H9 (cell line): ENCODE results near the gene NDUFB2. TPM values are rescaled to one million over a fixed set of nuclear protein-coding genes. Genes with fewer than 3 reads are reported as not detected.

Source experiments
- DNase-seq: peaks from one replicate; pipeline ENCODE4 v3.0.0-alpha.2; 2017
- H2AFZ ChIP-seq: one replicate; pipeline ENCODE4 v1.6.1; 2013; ENCODE audit warnings: mild to moderate bottlenecking, low read length, control low read depth, moderate library complexity
- H2AK5ac ChIP-seq: 2 replicates; pipeline ENCODE4 v1.6.1; 2013; ENCODE audit warnings: low read length, control low read depth, mixed read lengths; ENCODE audit not compliant: insufficient read length
- H2BK120ac ChIP-seq: one replicate; pipeline ENCODE4 v1.6.1; 2013; ENCODE audit warnings: low read depth, mild to moderate bottlenecking, low read length, control low read depth, inconsistent platforms; ENCODE audit not compliant: poor library complexity, severe bottlenecking
- H2BK12ac ChIP-seq: 2 replicates; pipeline ENCODE4 v1.6.1; 2013; ENCODE audit warnings: low read length, control low read depth, mixed read lengths, low read depth; ENCODE audit not compliant: insufficient read length
- H2BK15ac ChIP-seq: 2 replicates; pipeline ENCODE4 v1.6.1; 2013; ENCODE audit warnings: low read depth, low read length, control low read depth
- H2BK20ac ChIP-seq: one replicate; pipeline ENCODE4 v1.6.1; 2013; ENCODE audit warnings: low read depth, mild to moderate bottlenecking, low read length, control low read depth, inconsistent platforms; ENCODE audit not compliant: poor library complexity, severe bottlenecking
- H2BK5ac ChIP-seq: 2 replicates; pipeline ENCODE4 v1.6.1; 2013; ENCODE audit warnings: low read length, control low read depth, mixed read lengths; ENCODE audit not compliant: insufficient read length
- H3K14ac ChIP-seq: 2 replicates; pipeline ENCODE4 v1.6.1; 2013; ENCODE audit warnings: low read length, control low read depth; ENCODE audit not compliant: insufficient read depth
- H3K18ac ChIP-seq: 2 replicates; pipeline ENCODE4 v1.6.1; 2013; ENCODE audit warnings: low read depth, mild to moderate bottlenecking, mixed read lengths, low read length, control low read depth; ENCODE audit not compliant: insufficient read length
- H3K23ac ChIP-seq: 2 replicates; pipeline ENCODE4 v1.6.1; 2013; ENCODE audit warnings: low read length, control low read depth, mixed read lengths, low read depth; ENCODE audit not compliant: insufficient read length
- H3K23me2 ChIP-seq: 2 replicates; pipeline ENCODE4 v1.6.1; 2013; ENCODE audit warnings: low read depth, mild to moderate bottlenecking, mixed read lengths, low read length, control low read depth; ENCODE audit not compliant: insufficient read length, poor library complexity, severe bottlenecking
- H3K27ac ChIP-seq: 2 replicates; pipeline ENCODE4 v1.5.1; 2013; ENCODE audit warnings: low read length, control low read depth, mixed read lengths, low read depth; ENCODE audit not compliant: insufficient read length
- H3K27me3 ChIP-seq: 2 replicates; pipeline ENCODE4 v1.6.1; 2013; ENCODE audit warnings: low read length, control low read depth, inconsistent platforms; ENCODE audit not compliant: insufficient read depth
- H3K4ac ChIP-seq: 2 replicates; pipeline ENCODE4 v1.6.1; 2013; ENCODE audit warnings: low read depth, mild to moderate bottlenecking, control low read depth, inconsistent platforms, low read length, moderate library complexity
- H3K4me1 ChIP-seq: 2 replicates; pipeline ENCODE4 v1.6.1; 2013; ENCODE audit warnings: low read length, control low read depth, inconsistent platforms; ENCODE audit not compliant: insufficient read depth
- H3K4me2 ChIP-seq: 2 replicates; pipeline ENCODE4 v1.6.1; 2013; ENCODE audit warnings: low read length, control low read depth, mixed read lengths; ENCODE audit not compliant: insufficient read length, insufficient read depth
- H3K56ac ChIP-seq: 2 replicates; pipeline ENCODE4 v1.6.1; 2013; ENCODE audit warnings: low read depth, mild to moderate bottlenecking, mixed read lengths, low read length, control low read depth; ENCODE audit not compliant: insufficient read length
- H3K79me1 ChIP-seq: 2 replicates; pipeline ENCODE4 v1.6.1; 2013; ENCODE audit warnings: low read depth, mild to moderate bottlenecking, moderate library complexity, low read length, control low read depth, inconsistent platforms; ENCODE audit not compliant: insufficient read depth, poor library complexity, severe bottlenecking
- H3K79me2 ChIP-seq: 2 replicates; pipeline ENCODE4 v1.6.1; 2013; ENCODE audit warnings: low read length, control low read depth, inconsistent platforms; ENCODE audit not compliant: insufficient read depth
- H3K9ac ChIP-seq: 2 replicates; pipeline ENCODE4 v1.6.1; 2013; ENCODE audit warnings: low read length, control low read depth, mixed read lengths; ENCODE audit not compliant: insufficient read length; ENCODE audit errors: extremely low read depth
- H3K9me3 ChIP-seq: one replicate; pipeline ENCODE4 v1.6.1; 2013; ENCODE audit warnings: low read depth, low read length, inconsistent platforms; ENCODE audit not compliant: control insufficient read depth
- H3T11ph ChIP-seq: one replicate; pipeline ENCODE4 v1.6.1; 2013; ENCODE audit warnings: mild to moderate bottlenecking, low read length, control low read depth, inconsistent platforms
- H4K20me1 ChIP-seq: one replicate; pipeline ENCODE4 v1.6.1; 2013; ENCODE audit not compliant: control insufficient read depth, insufficient read length, insufficient read depth
- H4K5ac ChIP-seq: 2 replicates; pipeline ENCODE4 v1.6.1; 2013; ENCODE audit warnings: low read depth, mild to moderate bottlenecking, mixed read lengths, low read length, control low read depth; ENCODE audit not compliant: insufficient read length
- H4K8ac ChIP-seq: replicated peaks from 2 replicates; pipeline ENCODE4 v1.6.1; 2013; ENCODE audit warnings: low read length, control low read depth, mixed read lengths, low read depth; ENCODE audit not compliant: insufficient read length
- H4K91ac ChIP-seq: 2 replicates; pipeline ENCODE4 v1.6.1; 2013; ENCODE audit warnings: low read depth, mild to moderate bottlenecking, moderate library complexity, mixed read lengths, low read length, control low read depth; ENCODE audit not compliant: insufficient read length
- H3K27ac Mint-ChIP-seq, 3 experiments: 2 replicates in 2 of 3; 3 replicates in 1 of 3; pipeline ENCODE4 v1.8.0; 2020 to 2021; ENCODE audit warnings: mixed read lengths in 3 of 3, mild to moderate bottlenecking in 1 of 3, moderate library complexity in 1 of 3
- H3K27me3 Mint-ChIP-seq: 2 replicates; pipeline ENCODE4 v1.8.0; 2021; ENCODE audit warnings: low read depth, mild to moderate bottlenecking, moderate library complexity, mixed read lengths
- H3K36me3 Mint-ChIP-seq, 3 experiments: 2 replicates in 2 of 3; 3 replicates in 1 of 3; pipeline ENCODE4 v1.8.0; 2020 to 2021; ENCODE audit warnings: low read depth in 3 of 3, mixed read lengths in 3 of 3; ENCODE audit not compliant: insufficient read depth in 1 of 3
- H3K4me1 Mint-ChIP-seq, 2 experiments: 2 replicates each; pipeline ENCODE4 v1.8.0; 2020; ENCODE audit warnings: mixed read lengths in 2 of 2
- H3K4me3 Mint-ChIP-seq, 2 experiments: 2 replicates in 1 of 2; 3 replicates in 1 of 2; pipeline ENCODE4 v1.8.0; 2020 to 2021; ENCODE audit warnings: mild to moderate bottlenecking in 2 of 2, mixed read lengths in 2 of 2, moderate library complexity in 1 of 2
- H3K9me3 Mint-ChIP-seq, 2 experiments: 2 replicates in 1 of 2; 3 replicates in 1 of 2; pipeline ENCODE4 v1.8.0; 2020; ENCODE audit warnings: mild to moderate bottlenecking in 2 of 2, mixed read lengths in 2 of 2, moderate library complexity in 1 of 2
- WGBS: extraction: QIAGEN DNeasy Blood & Tissue Kit; methylation state at CpG from one replicate; pipeline ENCODE4 v1.1.7; 2013; ENCODE audit warnings: missing lambda C conversion rate, low lambda C conversion rate, mixed read lengths; ENCODE audit not compliant: insufficient read length; ENCODE audit errors: extremely low coverage; 5-methylcytosine and 5-hydroxymethylcytosine counted together
- total RNA-seq: library from RNA; stranded (reverse); gene quantifications from 2 replicates; pipeline ENCODE4 v1.2.1, GENCODE V29; 2021
- TF ChIP-seq, protein P1 (sequence below): fragments of 200-600 bp; sonication (generic); conservative IDR thresholded peaks from 3 replicates; pipeline ENCODE4 v1.8.0; 2021; ENCODE audit warnings: antibody characterized with exemption, mild to moderate bottlenecking

Gene NDUFB2
- total RNA-seq, 1 experiment from 2014 or later = 177 TPM

DNA sequence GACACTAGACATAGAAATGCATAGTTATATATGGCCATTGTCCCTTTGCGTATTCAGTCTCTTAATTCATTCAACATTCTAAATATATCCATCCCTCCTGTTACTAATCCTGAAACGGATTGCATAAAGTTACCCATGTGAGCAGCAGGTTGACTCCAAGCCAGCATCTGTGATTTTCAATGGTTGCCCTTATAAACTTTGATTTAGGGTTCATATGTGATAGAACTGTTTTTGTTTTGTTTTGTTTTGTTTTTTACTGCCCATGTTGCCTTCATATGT is 42.5 kb upstream of the NDUFB2 start:
- no peak for DNase-seq
- H3K4me1 ChIP-seq = no peaks in the 10 kb centered on the region; the same call in 1 of the 2 replicates
- no peaks in the 10 kb centered on the region for H3K36me3 Mint-ChIP-seq
- no peak overlapping the region for H3K9ac ChIP-seq
- WGBS = no CpG with 5 or more reads among the region's 2 CpGs
- H4K8ac ChIP-seq = no peak overlapping the region
- no peak overlapping the region for H3K23ac ChIP-seq
- H3K27ac Mint-ChIP-seq = no peak overlapping the region
- H2BK5ac ChIP-seq = no peak overlapping the region
- H2AK5ac ChIP-seq = no peak overlapping the region
- no peak overlapping the region for H3K18ac ChIP-seq
- H2BK12ac ChIP-seq = no peak overlapping the region
- peaks cover 8 to 10% of the 10 kb centered on the region in 2 experiments; a peak in 3 of 4 replicates for H3K4me1 Mint-ChIP-seq
- no peak overlapping the region for H3K27ac ChIP-seq
- H3K9me3 Mint-ChIP-seq = peaks cover 2 to 3% of the 10 kb centered on the region in 2 experiments; a peak in 2 of 5 replicates
- H4K5ac ChIP-seq = no peak overlapping the region
- no peak overlapping the region for H3K14ac ChIP-seq
- H3K79me2 ChIP-seq = no peaks in the 10 kb centered on the region
- no peak overlapping the region for H2BK20ac ChIP-seq
- H3K56ac ChIP-seq = no peak overlapping the region
- H4K91ac ChIP-seq = no peak overlapping the region
- H3K4ac ChIP-seq = no peak overlapping the region
- H3K4me2 ChIP-seq = no peak overlapping the region
- H3K27me3 ChIP-seq = no peaks in the 10 kb centered on the region
- no peak overlapping the region for H2BK120ac ChIP-seq
- no peak overlapping the region for H3T11ph ChIP-seq
- TF ChIP-seq, protein P1, sequence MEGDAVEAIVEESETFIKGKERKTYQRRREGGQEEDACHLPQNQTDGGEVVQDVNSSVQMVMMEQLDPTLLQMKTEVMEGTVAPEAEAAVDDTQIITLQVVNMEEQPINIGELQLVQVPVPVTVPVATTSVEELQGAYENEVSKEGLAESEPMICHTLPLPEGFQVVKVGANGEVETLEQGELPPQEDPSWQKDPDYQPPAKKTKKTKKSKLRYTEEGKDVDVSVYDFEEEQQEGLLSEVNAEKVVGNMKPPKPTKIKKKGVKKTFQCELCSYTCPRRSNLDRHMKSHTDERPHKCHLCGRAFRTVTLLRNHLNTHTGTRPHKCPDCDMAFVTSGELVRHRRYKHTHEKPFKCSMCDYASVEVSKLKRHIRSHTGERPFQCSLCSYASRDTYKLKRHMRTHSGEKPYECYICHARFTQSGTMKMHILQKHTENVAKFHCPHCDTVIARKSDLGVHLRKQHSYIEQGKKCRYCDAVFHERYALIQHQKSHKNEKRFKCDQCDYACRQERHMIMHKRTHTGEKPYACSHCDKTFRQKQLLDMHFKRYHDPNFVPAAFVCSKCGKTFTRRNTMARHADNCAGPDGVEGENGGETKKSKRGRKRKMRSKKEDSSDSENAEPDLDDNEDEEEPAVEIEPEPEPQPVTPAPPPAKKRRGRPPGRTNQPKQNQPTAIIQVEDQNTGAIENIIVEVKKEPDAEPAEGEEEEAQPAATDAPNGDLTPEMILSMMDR = no peak
- H3K4me3 Mint-ChIP-seq = no peak overlapping the region; a peak in 1 of 5 replicates
- no peaks in the 10 kb centered on the region for H3K23me2 ChIP-seq
- peaks cover 8% of the 10 kb centered on the region for H3K27me3 Mint-ChIP-seq
- no peaks in the 10 kb centered on the region for H4K20me1 ChIP-seq
- H2AFZ ChIP-seq = no peak overlapping the region
- H2BK15ac ChIP-seq = no peak overlapping the region
- no peaks in the 10 kb centered on the region for H3K79me1 ChIP-seq
- H3K9me3 ChIP-seq = no peaks in the 10 kb centered on the region
